OCI-LY3 (cell line): ENCODE data around the gene KDM5A.

Experiments used
- H2AFZ ChIP-seq: fragments of 200-600, 300-600 bp; shearing (Covaris generic); 2 replicates; pipeline ENCODE4 v1.6.0; 2014; ENCODE audit warnings: antibody characterized with exemption, low read depth, low read length
- H3K27ac ChIP-seq: fragments of 200-600, 300-600 bp; sonication (generic); 2 replicates; pipeline ENCODE4 v1.5.1; 2014; ENCODE audit warnings: mild to moderate bottlenecking, low read length, moderate library complexity, mixed read lengths
- H3K27me3 ChIP-seq: fragments of 200-600, 300-600 bp; sonication (generic); 2 replicates; pipeline ENCODE4 v1.6.1; 2014; ENCODE audit warnings: low read depth, low read length, mixed read lengths
- H3K36me3 ChIP-seq: fragments of 200-600, 300-600 bp; sonication (generic); replicated peaks from 2 replicates; pipeline ENCODE3; 2014; ENCODE audit warnings: low read depth, low read length, mixed read lengths
- H3K4me1 ChIP-seq: fragments of 300-600, 200-600 bp; sonication (generic); 2 replicates; pipeline ENCODE4 v1.6.1; 2014; ENCODE audit warnings: low read length, mixed read lengths
- H3K4me2 ChIP-seq: fragments of 200-600, 300-600 bp; sonication (generic); 2 replicates; pipeline ENCODE4 v1.6.1; 2014; ENCODE audit warnings: low read length, mixed read lengths
- H3K4me3 ChIP-seq: fragments of 300-600, 200-600 bp; sonication (generic); 2 replicates; pipeline ENCODE4 v1.5.1; 2014; ENCODE audit warnings: antibody characterized with exemption, mild to moderate bottlenecking, low read length, moderate library complexity
- H3K79me2 ChIP-seq: fragments of 300-600, 200-600 bp; shearing (Covaris generic); 2 replicates; pipeline ENCODE4 v1.6.1; 2014; ENCODE audit warnings: mild to moderate bottlenecking, low read length, mixed read lengths
- H3K9ac ChIP-seq: fragments of 300-600, 200-600 bp; shearing (Covaris generic); 2 replicates; pipeline ENCODE4 v1.6.0; 2014; ENCODE audit warnings: mild to moderate bottlenecking, low read length, moderate library complexity
- H3K9me3 ChIP-seq: fragments of 200-600, 300-600 bp; shearing (Covaris generic); 2 replicates; pipeline ENCODE4 v1.6.1; 2014; ENCODE audit warnings: low read length, mixed read lengths; ENCODE audit not compliant: insufficient read depth
- H4K20me1 ChIP-seq: fragments of 200-600, 300-600 bp; sonication (generic); 2 replicates; pipeline ENCODE4 v1.6.1; 2016; ENCODE audit warnings: low read length, mixed read lengths; ENCODE audit not compliant: insufficient read depth
- EZH2phosphoT487 ChIP-seq: fragments of 200-600 bp; shearing (Covaris generic); IDR thresholded peaks from 2 replicates; pipeline ENCODE4 v1.6.1; 2018; ENCODE audit warnings: antibody characterized with exemption, mixed run types, low read depth
- TF ChIP-seq, protein P1 (sequence below): fragments of 200-600, 300-600 bp; sonication (generic); IDR thresholded peaks from 2 replicates; pipeline ENCODE4 v1.5.1; 2014; ENCODE audit warnings: antibody characterized with exemption, low read length, low read depth

Gene KDM5A

GRCh38 chr12:256225-256624 lies 132.9 kb downstream of the KDM5A start:
- no peak for TF ChIP-seq EZH2phosphoT487
- TF ChIP-seq, protein P1, sequence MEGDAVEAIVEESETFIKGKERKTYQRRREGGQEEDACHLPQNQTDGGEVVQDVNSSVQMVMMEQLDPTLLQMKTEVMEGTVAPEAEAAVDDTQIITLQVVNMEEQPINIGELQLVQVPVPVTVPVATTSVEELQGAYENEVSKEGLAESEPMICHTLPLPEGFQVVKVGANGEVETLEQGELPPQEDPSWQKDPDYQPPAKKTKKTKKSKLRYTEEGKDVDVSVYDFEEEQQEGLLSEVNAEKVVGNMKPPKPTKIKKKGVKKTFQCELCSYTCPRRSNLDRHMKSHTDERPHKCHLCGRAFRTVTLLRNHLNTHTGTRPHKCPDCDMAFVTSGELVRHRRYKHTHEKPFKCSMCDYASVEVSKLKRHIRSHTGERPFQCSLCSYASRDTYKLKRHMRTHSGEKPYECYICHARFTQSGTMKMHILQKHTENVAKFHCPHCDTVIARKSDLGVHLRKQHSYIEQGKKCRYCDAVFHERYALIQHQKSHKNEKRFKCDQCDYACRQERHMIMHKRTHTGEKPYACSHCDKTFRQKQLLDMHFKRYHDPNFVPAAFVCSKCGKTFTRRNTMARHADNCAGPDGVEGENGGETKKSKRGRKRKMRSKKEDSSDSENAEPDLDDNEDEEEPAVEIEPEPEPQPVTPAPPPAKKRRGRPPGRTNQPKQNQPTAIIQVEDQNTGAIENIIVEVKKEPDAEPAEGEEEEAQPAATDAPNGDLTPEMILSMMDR: no peak
- H3K9me3 ChIP-seq: no peaks in the 10 kb centered on the region
- no peak overlapping the region for H3K4me3 ChIP-seq
- no peak overlapping the region for H2AFZ ChIP-seq
- peaks cover 23% of the 10 kb centered on the region; the same call in 1 of the 2 replicates for H3K27me3 ChIP-seq
- no peak overlapping the region for H3K4me2 ChIP-seq
- no peaks in the 10 kb centered on the region for H4K20me1 ChIP-seq
- no peaks in the 10 kb centered on the region for H3K79me2 ChIP-seq
- no peaks in the 10 kb centered on the region for H3K4me1 ChIP-seq
- H3K9ac ChIP-seq: no peak overlapping the region
- no peaks in the 10 kb centered on the region for H3K36me3 ChIP-seq
- H3K27ac ChIP-seq: no peak overlapping the region

GRCh38 chr12:254912-255311 lies 134.2 kb downstream of the KDM5A start:
- TF ChIP-seq, protein P1: no peak
- TF ChIP-seq EZH2phosphoT487: no peak
- H2AFZ ChIP-seq: no peak overlapping the region
- no peaks in the 10 kb centered on the region for H3K4me1 ChIP-seq

GRCh38 chr12:254039-254438 lies 135.1 kb downstream of the KDM5A start:
- Histone ChIP-seq H3K9me3 (no peaks in the 10 kb centered on the region), H3K27me3 (peaks cover 18% of the 10 kb centered on the region; the same call in 1 of the 2 replicates), H3K79me2 (no peaks in the 10 kb centered on the region), H3K27ac (no peak overlapping the region), H2AFZ (no peak overlapping the region), H3K9ac (no peak overlapping the region), H4K20me1 (no peaks in the 10 kb centered on the region), H3K4me1 (no peaks in the 10 kb centered on the region), H3K36me3 (no peaks in the 10 kb centered on the region), H3K4me3 (no peak overlapping the region), H3K4me2 (no peak overlapping the region)
- TF ChIP-seq, protein P1: no peak
- no peak for TF ChIP-seq EZH2phosphoT487

More at GRCh38 chr12:254912-255311, 134.2 kb downstream of the KDM5A start:
- Histone ChIP-seq H3K4me3 (no peak overlapping the region), H3K9ac (no peak overlapping the region), H3K4me2 (no peak overlapping the region), H3K27ac (no peak overlapping the region), H3K79me2 (no peaks in the 10 kb centered on the region), H4K20me1 (no peaks in the 10 kb centered on the region), H3K27me3 (peaks cover 19% of the 10 kb centered on the region; the same call in 1 of the 2 replicates), H3K9me3 (no peaks in the 10 kb centered on the region), H3K36me3 (no peaks in the 10 kb centered on the region)

DNA sequence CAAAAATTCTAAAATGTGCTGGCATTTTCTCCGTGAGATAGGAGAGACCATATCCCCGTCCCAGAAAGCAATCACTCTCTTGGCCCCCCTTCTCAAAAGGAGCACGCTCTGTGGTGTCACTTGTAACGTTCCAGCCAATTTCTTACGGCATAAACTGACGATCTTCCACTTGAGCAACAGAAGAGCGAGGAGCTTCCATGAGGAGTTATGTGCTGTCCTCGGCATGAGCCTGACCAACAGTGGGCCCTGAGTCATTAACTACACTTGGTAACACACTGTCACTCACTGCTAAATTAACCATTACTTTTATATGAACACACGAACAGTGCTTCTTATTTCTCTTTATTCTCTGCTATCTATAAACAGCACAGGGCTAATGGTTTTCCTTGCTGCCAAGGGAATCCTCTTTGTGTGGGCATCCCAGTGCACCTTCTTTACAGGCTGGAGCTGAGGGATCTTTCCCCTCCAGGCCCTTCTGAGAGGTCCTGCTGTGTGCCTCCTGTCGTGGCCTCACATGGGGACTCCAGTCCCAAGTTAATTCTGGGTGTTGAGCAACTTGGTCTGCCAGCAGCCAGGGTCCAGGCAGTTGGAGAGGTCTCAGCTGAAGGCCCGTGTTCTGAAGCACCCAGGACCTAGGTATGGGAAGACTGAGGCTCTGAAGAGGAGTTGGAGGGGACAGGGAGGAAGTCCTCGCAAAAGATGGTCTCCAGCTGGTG lies 135.8 kb downstream of the KDM5A start:
- no peak overlapping the region for H3K4me2 ChIP-seq

More for the DNA sequence above, 135.8 kb downstream of the KDM5A start:
- H4K20me1 ChIP-seq: no peaks in the 10 kb centered on the region
- no peaks in the 10 kb centered on the region for H3K4me1 ChIP-seq
- H3K27me3 ChIP-seq: peaks cover 18% of the 10 kb centered on the region; the same call in 1 of the 2 replicates
- H2AFZ ChIP-seq: no peak overlapping the region
- no peak overlapping the region for H3K4me3 ChIP-seq
- no peaks in the 10 kb centered on the region for H3K79me2 ChIP-seq
- TF ChIP-seq, protein P1: no peak
- TF ChIP-seq EZH2phosphoT487: no peak
- no peak overlapping the region for H3K27ac ChIP-seq
- H3K9ac ChIP-seq: no peak overlapping the region
- H3K9me3 ChIP-seq: no peaks in the 10 kb centered on the region
- H3K36me3 ChIP-seq: no peaks in the 10 kb centered on the region
